Measurements from ENCODE around the gene SLC44A1. TPM values are rescaled to one million over a fixed set of nuclear protein-coding genes. Genes with fewer than 3 reads are reported as not detected.

SLC44A1 gene
- total RNA-seq, 1 donor from 2014 or later, result 16.5 TPM

DNA sequence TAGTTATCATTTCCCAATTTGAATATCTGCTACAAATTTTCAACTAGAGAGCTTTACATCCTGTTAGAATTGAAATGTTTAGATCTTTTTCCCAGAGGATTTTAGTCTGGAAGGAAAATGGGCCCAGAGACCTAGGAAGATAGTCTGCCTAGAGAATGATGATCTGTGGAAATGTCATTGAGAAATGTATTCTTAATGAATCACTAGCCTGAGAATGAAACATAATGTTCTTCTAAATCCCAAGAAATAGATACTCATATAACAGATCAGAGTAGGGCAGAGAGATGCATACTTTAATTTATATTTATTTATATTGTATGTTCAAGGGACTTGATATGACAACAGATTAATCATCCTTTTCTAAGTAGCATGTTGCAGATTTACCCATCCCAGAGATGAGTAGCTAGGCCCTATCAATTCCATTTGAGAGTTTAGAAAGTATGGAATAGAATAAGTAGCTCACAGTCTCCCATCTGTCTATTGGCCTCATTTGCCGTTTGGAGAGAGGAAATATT is 25.1 kb upstream of the SLC44A1 start:
- Histone ChIP-seq H3K4me3 (ENCODE audit: low read depth, low read length) (no peak overlapping the region), H3K36me3 (ENCODE audit: control insufficient read depth, insufficient read depth, low read length) (no peaks in the 10 kb centered on the region), H3K27me3 (ENCODE audit: control insufficient read depth, insufficient read depth, low read length) (no peaks in the 10 kb centered on the region)
- DNase-seq (ENCODE audit: low read depth), result no peak
- TF ChIP-seq, protein P1, sequence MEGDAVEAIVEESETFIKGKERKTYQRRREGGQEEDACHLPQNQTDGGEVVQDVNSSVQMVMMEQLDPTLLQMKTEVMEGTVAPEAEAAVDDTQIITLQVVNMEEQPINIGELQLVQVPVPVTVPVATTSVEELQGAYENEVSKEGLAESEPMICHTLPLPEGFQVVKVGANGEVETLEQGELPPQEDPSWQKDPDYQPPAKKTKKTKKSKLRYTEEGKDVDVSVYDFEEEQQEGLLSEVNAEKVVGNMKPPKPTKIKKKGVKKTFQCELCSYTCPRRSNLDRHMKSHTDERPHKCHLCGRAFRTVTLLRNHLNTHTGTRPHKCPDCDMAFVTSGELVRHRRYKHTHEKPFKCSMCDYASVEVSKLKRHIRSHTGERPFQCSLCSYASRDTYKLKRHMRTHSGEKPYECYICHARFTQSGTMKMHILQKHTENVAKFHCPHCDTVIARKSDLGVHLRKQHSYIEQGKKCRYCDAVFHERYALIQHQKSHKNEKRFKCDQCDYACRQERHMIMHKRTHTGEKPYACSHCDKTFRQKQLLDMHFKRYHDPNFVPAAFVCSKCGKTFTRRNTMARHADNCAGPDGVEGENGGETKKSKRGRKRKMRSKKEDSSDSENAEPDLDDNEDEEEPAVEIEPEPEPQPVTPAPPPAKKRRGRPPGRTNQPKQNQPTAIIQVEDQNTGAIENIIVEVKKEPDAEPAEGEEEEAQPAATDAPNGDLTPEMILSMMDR (IDR thresholded peaks at IDR 0.05; ENCODE audit: insufficient read depth, low read length, poor library complexity, severe bottlenecking), result no peak

- no peak overlapping the region for H3K4me3 ChIP-seq (ENCODE audit: low read depth, low read length)
- H3K27me3 ChIP-seq (ENCODE audit: control insufficient read depth, insufficient read depth, low read length), result no peaks in the 10 kb centered on the region
- H3K36me3 ChIP-seq (ENCODE audit: control insufficient read depth, insufficient read depth, low read length), result no peaks in the 10 kb centered on the region
- DNase-seq (ENCODE audit: low read depth), result no peak
- TF ChIP-seq, protein P1 (IDR thresholded peaks at IDR 0.05; ENCODE audit: insufficient read depth, low read length, poor library complexity, severe bottlenecking), result no peak
Measured at GRCh38 chr9:105220451-105220850, 24.0 kb upstream of the SLC44A1 start.

DNA sequence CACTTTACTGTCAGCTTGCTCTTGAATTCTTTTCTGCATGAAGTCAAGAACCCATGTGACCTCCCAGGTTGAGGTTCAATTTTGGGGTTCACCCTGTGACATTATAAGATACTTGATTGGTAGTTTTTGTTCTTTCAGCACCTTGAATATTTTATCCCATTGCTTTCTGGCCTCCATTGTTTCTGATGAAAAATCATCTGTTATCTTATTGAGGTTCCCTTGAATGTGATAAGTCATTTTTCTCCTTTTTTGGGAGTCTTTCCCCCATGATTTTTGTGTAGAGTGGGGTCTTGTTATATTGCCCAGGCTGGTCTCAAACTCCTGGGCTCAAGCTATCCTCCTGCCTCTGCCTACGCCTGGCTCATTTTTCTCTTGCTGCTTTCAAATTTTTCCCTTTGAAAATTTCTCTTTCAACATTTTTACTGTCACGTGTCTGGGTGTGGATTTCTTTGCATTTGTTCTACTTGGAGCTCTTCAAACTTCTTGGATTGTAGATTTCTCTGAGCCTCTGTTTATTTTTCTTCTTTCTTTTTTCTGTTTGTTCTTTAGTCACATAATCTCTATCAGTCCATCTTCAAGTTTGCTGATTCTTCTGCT is 20.8 kb upstream of the SLC44A1 start:
- no peak for DNase-seq (ENCODE audit: low read depth)
- no peaks in the 10 kb centered on the region for H3K36me3 ChIP-seq (ENCODE audit: control insufficient read depth, insufficient read depth, low read length)
- H3K4me3 ChIP-seq (ENCODE audit: low read depth, low read length), result no peak overlapping the region
- TF ChIP-seq, protein P1 (IDR thresholded peaks at IDR 0.05; ENCODE audit: insufficient read depth, low read length, poor library complexity, severe bottlenecking), result no peak
- H3K27me3 ChIP-seq (ENCODE audit: control insufficient read depth, insufficient read depth, low read length), result no peaks in the 10 kb centered on the region

- Histone ChIP-seq H3K27me3 (ENCODE audit: control insufficient read depth, insufficient read depth, low read length) (no peaks in the 10 kb centered on the region), H3K4me3 (ENCODE audit: low read depth, low read length) (no peak overlapping the region), H3K36me3 (ENCODE audit: control insufficient read depth, insufficient read depth, low read length) (no peaks in the 10 kb centered on the region)
- TF ChIP-seq, protein P1 (IDR thresholded peaks at IDR 0.05; ENCODE audit: insufficient read depth, low read length, poor library complexity, severe bottlenecking), result no peak
- no peak for DNase-seq (ENCODE audit: low read depth)
Measured at GRCh38 chr9:105226055-105226454, 18.4 kb upstream of the SLC44A1 start.

DNA sequence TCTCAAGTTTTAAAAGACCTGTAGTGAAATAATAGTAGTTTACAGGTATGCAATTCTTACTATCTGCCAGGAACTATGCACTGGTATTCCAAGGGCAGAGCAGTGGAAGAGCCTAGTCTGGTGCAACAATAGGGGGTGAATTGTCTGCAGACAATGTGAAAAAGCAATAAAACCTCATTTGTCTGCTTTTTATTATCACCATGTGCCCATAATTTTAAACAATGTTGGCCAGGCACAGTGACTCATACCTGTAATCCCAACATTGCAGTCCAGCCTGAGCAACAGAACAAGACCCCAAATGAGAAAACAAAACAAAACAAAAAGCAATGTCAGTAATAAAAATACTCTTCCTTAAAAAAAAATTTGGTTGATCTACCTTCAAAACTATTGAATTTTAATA is 12.2 kb upstream of the SLC44A1 start:
- no peak for DNase-seq (ENCODE audit: low read depth)
- Histone ChIP-seq H3K36me3 (ENCODE audit: control insufficient read depth, insufficient read depth, low read length) (no peaks in the 10 kb centered on the region), H3K4me3 (ENCODE audit: low read depth, low read length) (no peak overlapping the region), H3K27me3 (ENCODE audit: control insufficient read depth, insufficient read depth, low read length) (no peaks in the 10 kb centered on the region)
- TF ChIP-seq, protein P1 (IDR thresholded peaks at IDR 0.05; ENCODE audit: insufficient read depth, low read length, poor library complexity, severe bottlenecking), result no peak

DNA sequence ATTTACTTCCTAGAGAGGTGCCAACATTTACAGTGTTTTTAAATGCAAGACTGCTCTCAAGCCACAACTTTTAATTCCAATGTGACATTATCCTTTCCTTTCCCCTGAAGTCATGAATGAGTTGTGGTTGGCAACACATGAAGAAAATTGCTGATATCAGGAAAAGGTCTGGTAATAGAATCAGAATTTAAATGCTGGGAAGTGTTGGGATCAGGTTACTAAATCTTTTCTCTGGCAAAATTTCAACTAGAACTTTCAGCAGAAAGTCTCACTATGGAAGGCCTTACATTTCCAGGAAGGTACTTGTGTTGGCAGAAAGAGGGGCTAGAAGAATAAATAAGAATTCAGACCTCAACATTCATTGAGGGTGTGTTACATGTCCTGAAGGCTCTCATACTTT is 10.6 kb upstream of the SLC44A1 start:
- DNase-seq (ENCODE audit: low read depth), result no peak
- H3K36me3 ChIP-seq (ENCODE audit: control insufficient read depth, insufficient read depth, low read length), result no peaks in the 10 kb centered on the region
- no peaks in the 10 kb centered on the region for H3K27me3 ChIP-seq (ENCODE audit: control insufficient read depth, insufficient read depth, low read length)
- TF ChIP-seq, protein P1 (IDR thresholded peaks at IDR 0.05; ENCODE audit: insufficient read depth, low read length, poor library complexity, severe bottlenecking), result no peak
- no peak overlapping the region for H3K4me3 ChIP-seq (ENCODE audit: low read depth, low read length)
